Neural progenitor cell (in vitro differentiated cells): ENCODE data around the gene DBNDD1. TPM values are rescaled to one million over a fixed set of nuclear protein-coding genes. Genes with fewer than 3 reads are reported as not detected.

Experiments used
- DNase-seq: peaks from one replicate; pipeline ENCODE4 v3.0.0-alpha.2; 2016; ENCODE audit warnings: low spot score
- H2AFZ ChIP-seq: fragments of 200-600 bp; sonication (generic); replicated peaks from 2 replicates; pipeline ENCODE4 v1.6.1; 2016; ENCODE audit warnings: antibody characterized with exemption
- H3F3A ChIP-seq: fragments of 200-600 bp; sonication (generic); 2 replicates; pipeline ENCODE4 v1.6.1; 2016; ENCODE audit warnings: antibody characterized with exemption, low read depth
- H3K27ac ChIP-seq: fragments of 200-600 bp; sonication (generic); 2 replicates; pipeline ENCODE4 v1.5.1; 2016; ENCODE audit warnings: mild to moderate bottlenecking
- H3K27me3 ChIP-seq: fragments of 200-600 bp; sonication (generic); 2 replicates; pipeline ENCODE4 v1.6.1; 2016; ENCODE audit warnings: mild to moderate bottlenecking, moderate library complexity
- H3K36me3 ChIP-seq: fragments of 200-600 bp; sonication (generic); 2 replicates; pipeline ENCODE4 v1.5.1; 2016
- H3K4me1 ChIP-seq: fragments of 200-600 bp; sonication (generic); 2 replicates; pipeline ENCODE4 v1.6.1; 2016; ENCODE audit warnings: mixed run types
- H3K4me2 ChIP-seq: fragments of 200-600 bp; sonication (generic); 2 replicates; pipeline ENCODE4 v1.6.1; 2016
- H3K4me3 ChIP-seq: fragments of 200-600 bp; sonication (generic); 2 replicates; pipeline ENCODE4 v1.5.1; 2016
- H3K79me2 ChIP-seq: fragments of 200-600 bp; sonication (generic); 2 replicates; pipeline ENCODE4 v1.6.1; 2016; ENCODE audit warnings: low read depth
- H3K9ac ChIP-seq: fragments of 200-600 bp; sonication (generic); 2 replicates; pipeline ENCODE4 v1.6.1; 2016
- H3K9me3 ChIP-seq: fragments of 200-600 bp; sonication (generic); 2 replicates; pipeline ENCODE4 v1.5.1; 2016; ENCODE audit warnings: low read depth
- H4K20me1 ChIP-seq: fragments of 200-600 bp; sonication (generic); 2 replicates; pipeline ENCODE4 v1.6.1; 2016; ENCODE audit warnings: low read depth
- H3K27ac Mint-ChIP-seq: 3 replicates; pipeline ENCODE4 v1.8.0; 2021; ENCODE audit warnings: mixed read lengths
- H3K27me3 Mint-ChIP-seq: 2 replicates; pipeline ENCODE4 v1.8.0; 2022; ENCODE audit warnings: low read depth, mild to moderate bottlenecking, inconsistent platforms, moderate library complexity, mixed read lengths; ENCODE audit not compliant: insufficient read depth
- H3K36me3 Mint-ChIP-seq: 3 replicates; pipeline ENCODE4 v1.8.0; 2021; ENCODE audit warnings: mixed read lengths
- H3K4me1 Mint-ChIP-seq: 3 replicates; pipeline ENCODE4 v1.8.0; 2021; ENCODE audit warnings: mixed read lengths
- H3K4me3 Mint-ChIP-seq: 3 replicates; pipeline ENCODE4 v1.8.0; 2021; ENCODE audit warnings: mild to moderate bottlenecking, moderate library complexity, mixed read lengths
- H3K9me3 Mint-ChIP-seq: 3 replicates; pipeline ENCODE4 v1.8.0; 2020; ENCODE audit warnings: mixed read lengths
- EZH2 ChIP-seq: fragments of 200-600 bp; sonication (generic); IDR thresholded peaks from 2 replicates; pipeline ENCODE4 v1.6.1; 2017; ENCODE audit warnings: antibody characterized with exemption, mild to moderate bottlenecking, moderate library complexity
- EZH2phosphoT487 ChIP-seq: fragments of 200-600 bp; sonication (generic); IDR thresholded peaks from 2 replicates; pipeline ENCODE4 v1.6.1; 2017; ENCODE audit warnings: antibody characterized with exemption
- total RNA-seq: library from RNA; depleted of rRNA; stranded (reverse); fragments of >200 nt; gene quantifications from 2 replicates; pipeline ENCODE4 v1.2.3, GENCODE V29; 2015; ENCODE audit warnings: low replicate concordance
- TF ChIP-seq, protein P1 (sequence below): fragments of 200-600 bp; sonication (generic); IDR thresholded peaks from 2 replicates; pipeline ENCODE4 v1.5.1; 2017; ENCODE audit warnings: antibody characterized with exemption, mild to moderate bottlenecking

The DBNDD1 gene
- total RNA-seq, 1 donor from 2014 or later: 5.2 TPM

DNA sequence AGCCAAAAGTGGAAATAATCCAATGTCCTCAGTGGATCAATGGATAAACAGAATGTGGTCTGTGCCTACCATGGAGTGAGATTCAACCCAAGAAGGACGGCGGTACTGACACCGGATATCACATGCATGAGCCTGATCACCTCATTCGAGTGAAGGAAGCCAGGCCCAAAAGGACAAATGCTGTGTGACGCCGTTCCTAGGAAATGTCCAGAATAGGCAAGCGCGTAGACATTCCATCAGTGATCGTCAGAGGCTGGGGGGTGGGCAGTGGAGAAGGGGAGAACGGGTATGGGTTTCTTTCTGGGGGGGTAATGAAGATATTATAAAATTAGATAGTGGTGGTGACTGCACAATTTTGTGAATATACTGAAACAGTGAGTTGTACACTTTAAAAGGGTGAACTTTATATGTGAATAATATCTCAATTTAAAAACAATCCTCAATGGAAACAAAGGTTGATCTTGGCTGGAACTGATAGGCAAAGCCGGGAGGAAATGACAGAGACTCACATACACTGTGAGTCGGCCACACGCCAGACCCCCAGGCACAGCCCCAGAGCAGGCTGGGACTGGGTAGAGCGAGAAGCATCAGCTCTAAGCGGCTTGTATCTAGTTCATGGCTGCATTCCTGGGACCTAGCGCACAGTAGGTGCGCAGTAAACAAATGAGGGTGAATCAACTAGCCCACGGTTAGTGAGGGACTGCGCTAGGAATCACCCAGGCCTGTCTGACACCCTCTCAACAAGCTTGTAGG is 3.5 kb downstream of the DBNDD1 start:
- Mint-ChIP-seq H3K4me1 (peaks cover 10% of the 10 kb centered on the region), H3K9me3 (no peaks in the 10 kb centered on the region), H3K4me3 (no peak overlapping the region), H3K27me3 (peaks cover 23% of the 10 kb centered on the region), H3K27ac (no peak overlapping the region), H3K36me3 (no peaks in the 10 kb centered on the region)
- no peak overlapping the region for H3K27ac ChIP-seq
- no peak overlapping the region for H3K4me2 ChIP-seq
- peaks cover 26% of the 10 kb centered on the region for H3F3A ChIP-seq
- peaks cover 13% of the 10 kb centered on the region for H3K4me1 ChIP-seq
- DNase-seq: no peak
- no peak overlapping the region for H2AFZ ChIP-seq
- peaks cover 4% of the 10 kb centered on the region for H3K79me2 ChIP-seq
- H3K27me3 ChIP-seq: peaks cover 29% of the 10 kb centered on the region
- H4K20me1 ChIP-seq: no peaks in the 10 kb centered on the region
- TF ChIP-seq EZH2 (no peak), EZH2phosphoT487 (no peak)
- TF ChIP-seq, protein P1, sequence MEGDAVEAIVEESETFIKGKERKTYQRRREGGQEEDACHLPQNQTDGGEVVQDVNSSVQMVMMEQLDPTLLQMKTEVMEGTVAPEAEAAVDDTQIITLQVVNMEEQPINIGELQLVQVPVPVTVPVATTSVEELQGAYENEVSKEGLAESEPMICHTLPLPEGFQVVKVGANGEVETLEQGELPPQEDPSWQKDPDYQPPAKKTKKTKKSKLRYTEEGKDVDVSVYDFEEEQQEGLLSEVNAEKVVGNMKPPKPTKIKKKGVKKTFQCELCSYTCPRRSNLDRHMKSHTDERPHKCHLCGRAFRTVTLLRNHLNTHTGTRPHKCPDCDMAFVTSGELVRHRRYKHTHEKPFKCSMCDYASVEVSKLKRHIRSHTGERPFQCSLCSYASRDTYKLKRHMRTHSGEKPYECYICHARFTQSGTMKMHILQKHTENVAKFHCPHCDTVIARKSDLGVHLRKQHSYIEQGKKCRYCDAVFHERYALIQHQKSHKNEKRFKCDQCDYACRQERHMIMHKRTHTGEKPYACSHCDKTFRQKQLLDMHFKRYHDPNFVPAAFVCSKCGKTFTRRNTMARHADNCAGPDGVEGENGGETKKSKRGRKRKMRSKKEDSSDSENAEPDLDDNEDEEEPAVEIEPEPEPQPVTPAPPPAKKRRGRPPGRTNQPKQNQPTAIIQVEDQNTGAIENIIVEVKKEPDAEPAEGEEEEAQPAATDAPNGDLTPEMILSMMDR: no peak
- H3K4me3 ChIP-seq: no peak overlapping the region
- H3K9me3 ChIP-seq: no peaks in the 10 kb centered on the region
- no peaks in the 10 kb centered on the region for H3K36me3 ChIP-seq
- H3K9ac ChIP-seq: no peak overlapping the region

DNA sequence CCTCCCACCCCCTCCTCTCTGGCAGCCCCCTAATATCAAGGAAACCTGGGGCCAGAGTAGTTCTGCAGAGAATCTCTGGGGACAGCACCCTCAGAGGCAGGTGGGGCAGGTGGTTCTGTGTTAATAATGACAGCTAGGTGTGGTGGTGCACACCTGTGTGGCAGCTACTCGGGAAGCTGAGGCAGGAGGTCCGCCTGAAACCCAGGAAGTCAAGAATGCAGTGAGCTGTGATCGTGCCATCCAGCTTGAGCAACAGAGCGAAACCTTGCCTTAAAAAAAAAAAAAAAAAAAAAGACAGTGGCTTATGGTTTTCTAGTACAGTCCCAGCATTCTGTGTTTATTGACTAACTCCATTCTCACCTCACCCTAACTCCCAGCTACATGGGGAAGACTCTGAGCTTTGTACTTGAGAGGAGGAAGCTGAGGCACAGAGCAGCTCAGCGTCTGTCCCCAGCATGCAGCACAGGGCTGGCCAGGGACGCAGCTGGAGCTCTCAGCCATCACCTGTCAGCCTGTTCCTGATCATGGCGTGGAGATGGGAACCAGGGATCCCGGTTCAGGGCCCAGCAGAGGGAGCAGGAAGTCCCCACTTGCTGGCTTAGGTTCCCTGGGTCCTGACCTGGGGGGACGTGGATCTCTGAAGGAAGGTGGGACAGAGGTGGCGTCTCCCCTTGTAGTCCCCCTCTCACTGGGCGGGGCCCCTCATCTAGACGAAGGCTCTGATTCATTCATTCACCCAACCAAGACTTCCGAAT is 6.1 kb downstream of the DBNDD1 start:
- H3K4me2 ChIP-seq: no peak overlapping the region
- Mint-ChIP-seq H3K36me3 (no peaks in the 10 kb centered on the region), H3K27me3 (peaks cover 17% of the 10 kb centered on the region), H3K27ac (no peak overlapping the region), H3K9me3 (no peaks in the 10 kb centered on the region), H3K4me3 (no peak overlapping the region), H3K4me1 (no peaks in the 10 kb centered on the region)
- no peaks in the 10 kb centered on the region for H3K9me3 ChIP-seq
- H3F3A ChIP-seq: peaks cover 6% of the 10 kb centered on the region
- H3K27me3 ChIP-seq: peaks cover 9% of the 10 kb centered on the region
- no peak overlapping the region for H3K4me3 ChIP-seq
- no peak for DNase-seq
- peaks cover 4% of the 10 kb centered on the region for H3K4me1 ChIP-seq
- H3K36me3 ChIP-seq: no peaks in the 10 kb centered on the region
- TF ChIP-seq, protein P1: no peak
- no peak for TF ChIP-seq EZH2phosphoT487
- no peak for TF ChIP-seq EZH2
- no peak overlapping the region for H3K27ac ChIP-seq
- no peak overlapping the region for H3K9ac ChIP-seq
- H3K79me2 ChIP-seq: peaks cover 4% of the 10 kb centered on the region
- no peak overlapping the region for H2AFZ ChIP-seq
- H4K20me1 ChIP-seq: no peaks in the 10 kb centered on the region

DNA sequence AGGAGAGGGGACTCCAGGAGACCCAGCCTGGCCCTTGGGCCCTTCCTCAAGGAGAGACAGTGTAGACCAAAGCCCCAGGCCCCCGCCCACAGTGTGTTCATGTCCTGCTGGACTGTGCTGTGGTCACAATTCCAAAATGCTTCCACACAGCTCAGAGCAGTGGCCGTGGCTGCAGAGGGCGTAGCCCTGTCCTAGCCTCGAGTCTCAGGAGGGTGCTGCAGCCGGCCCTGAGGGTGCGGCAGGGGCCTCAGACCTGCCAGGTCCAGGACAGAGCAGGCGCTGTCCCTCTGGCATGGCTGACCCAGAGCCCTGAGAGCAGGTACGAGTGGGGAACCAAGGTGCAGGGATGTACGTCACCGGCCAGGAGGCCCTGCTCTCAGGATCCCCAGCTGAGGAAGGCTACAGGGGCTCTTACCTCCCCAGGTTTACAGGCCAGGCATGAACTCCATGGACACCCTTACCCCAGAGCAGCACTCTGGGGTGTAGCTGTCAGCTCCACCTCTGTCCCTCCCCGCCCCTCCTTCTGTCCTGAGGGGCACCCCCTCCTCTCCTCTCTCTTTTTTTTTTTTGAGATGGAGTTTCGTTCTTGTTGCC is 7.3 kb downstream of the DBNDD1 start:
- no peak overlapping the region for H3K27ac Mint-ChIP-seq
- Histone ChIP-seq H3K4me2 (no peak overlapping the region), H3K4me3 (no peak overlapping the region), H3K9ac (no peak overlapping the region), H3K36me3 (no peaks in the 10 kb centered on the region), H4K20me1 (no peaks in the 10 kb centered on the region), H3K9me3 (no peaks in the 10 kb centered on the region), H3K79me2 (peaks cover 4% of the 10 kb centered on the region), H3K27ac (no peak overlapping the region), H3K4me1 (peaks cover 4% of the 10 kb centered on the region), H3F3A (no peaks in the 10 kb centered on the region), H2AFZ (no peak overlapping the region), H3K27me3 (no peaks in the 10 kb centered on the region)
- DNase-seq: no peak
- H3K4me1 Mint-ChIP-seq: no peaks in the 10 kb centered on the region
- H3K4me3 Mint-ChIP-seq: no peak overlapping the region
- H3K9me3 Mint-ChIP-seq: no peaks in the 10 kb centered on the region
- TF ChIP-seq EZH2phosphoT487: no peak
- TF ChIP-seq, protein P1: no peak
- TF ChIP-seq EZH2: no peak
- peaks cover 14% of the 10 kb centered on the region for H3K27me3 Mint-ChIP-seq
- H3K36me3 Mint-ChIP-seq: no peaks in the 10 kb centered on the region
